ENCODE data around the gene RAPSN. TPM values are rescaled to one million over a fixed set of nuclear protein-coding genes. Genes with fewer than 3 reads are reported as not detected.

RAPSN gene
- total RNA-seq, 2 experiments from 2014 or later, result 0.48 to 0.50 TPM

DNA sequence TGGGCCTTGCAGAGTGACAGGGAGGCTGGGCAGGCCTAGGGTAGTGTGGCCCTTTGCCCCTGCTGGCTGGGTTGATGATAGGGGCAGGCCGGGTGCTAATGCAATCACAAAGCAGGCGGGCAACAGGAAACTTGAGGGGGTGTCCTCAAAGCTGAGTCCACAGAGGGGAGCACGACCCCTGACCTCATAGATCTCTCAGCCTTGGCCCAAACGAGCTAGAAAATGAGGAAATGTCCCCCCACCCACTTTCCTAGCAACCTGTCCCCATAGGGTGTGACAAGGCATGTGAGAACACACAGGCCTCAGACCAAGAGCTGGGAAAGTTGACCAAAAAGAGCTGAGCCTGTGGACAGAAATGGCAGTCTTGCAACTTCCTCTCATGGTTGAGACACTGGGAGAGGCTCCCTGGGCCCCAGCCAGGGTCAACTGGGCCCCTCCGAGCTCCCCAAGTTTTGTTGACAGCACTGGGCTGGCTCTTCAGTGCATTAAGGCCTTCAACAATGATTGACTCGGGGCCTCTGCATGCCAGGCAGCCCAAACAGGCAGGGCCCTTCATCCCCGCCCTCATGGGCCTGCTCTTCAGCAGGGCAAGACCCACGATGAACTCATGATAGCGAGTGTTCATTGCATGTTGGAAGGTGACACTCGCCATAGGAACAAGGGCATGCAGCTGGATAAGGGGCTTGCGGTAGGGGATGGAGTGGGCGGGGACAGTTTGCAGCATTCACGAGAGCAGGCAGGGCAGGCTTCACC lies 60.8 kb downstream of the RAPSN start:
- no peaks in the 10 kb centered on the region for H3K27me3 Mint-ChIP-seq
- H3K4me3 Mint-ChIP-seq, result no peak overlapping the region
- no peaks in the 10 kb centered on the region for H3K36me3 Mint-ChIP-seq (ENCODE audit: low read depth)
- peaks cover 26% of the 10 kb centered on the region for H3K4me1 Mint-ChIP-seq
- POLR2A ChIA-PET, result no interaction called here
- no peak overlapping the region for H3K27ac Mint-ChIP-seq
- no peak for DNase-seq
- CTCF ChIA-PET, result interaction anchor here (0.5 to 6.4 kb wide), 9 partner anchors 11 to 1398 kb away, joined by 3 to 29 read pairs (median 4); no protein-coding TSS in a partner anchor
- H3K9me3 Mint-ChIP-seq, result no peaks in the 10 kb centered on the region

Small RNA genes within 50 kb of the gene (microRNA-seq; reads per million reads assigned to microRNA genes)
- gene MIR4487 (ENCODE audit: borderline microRNAs expressed, borderline replicate concordance), result not detected

Other genes starting within 250 kb of the RAPSN start
- gene DDB2, start 234.2 kb downstream of the RAPSN start, total RNA-seq, result 100 to 1,000 TPM; 156 to 166 TPM
- gene ACP2, start 200.3 kb downstream of the RAPSN start, total RNA-seq, result 10 to 100 TPM; 28.0 to 31.7 TPM
- gene NR1H3, start 191.1 kb downstream of the RAPSN start, total RNA-seq, result 10 to 100 TPM in 1 of 2 experiments, 1 to 10 TPM in 1; 8.4 to 10.0 TPM
- 10 to 100 TPM; 93.3 to 95.1 TPM for gene MADD, start 179.0 kb downstream of the RAPSN start, total RNA-seq
- not detected for gene MYBPC3, start 96.4 kb downstream of the RAPSN start, total RNA-seq
- not detected for gene SPI1, start 70.6 kb downstream of the RAPSN start, total RNA-seq
- gene SLC39A13, start 40.5 kb downstream of the RAPSN start, total RNA-seq, result 10 to 100 TPM; 22.4 to 28.1 TPM
- 100 to 1,000 TPM; 153 to 162 TPM for gene PSMC3, start 22.7 kb downstream of the RAPSN start, total RNA-seq
- 100 to 1,000 TPM; 102 to 105 TPM for gene CELF1, start 104.0 kb upstream of the RAPSN start, total RNA-seq
- 10 to 100 TPM; 34.2 to 40.5 TPM for gene PTPMT1, start 116.5 kb upstream of the RAPSN start, total RNA-seq
- 10 to 100 TPM; 17.2 to 20.3 TPM for gene KBTBD4, start 129.8 kb upstream of the RAPSN start, total RNA-seq
- gene NDUFS3, start 129.9 kb upstream of the RAPSN start, total RNA-seq, result 100 to 1,000 TPM; 105 to 110 TPM
- under 1 TPM in 1 of 2 experiments, not detected in 1; 0.25 TPM for gene FAM180B, start 137.5 kb upstream of the RAPSN start, total RNA-seq
- gene C1QTNF4, start 145.3 kb upstream of the RAPSN start, total RNA-seq, result under 1 TPM in 1 of 2 experiments, not detected in 1; 0.22 TPM
- gene MTCH2, start 193.4 kb upstream of the RAPSN start, total RNA-seq, result 10 to 100 TPM; 76.6 to 89.4 TPM